ENCODE measurements around the gene ABCA10. TPM values are rescaled to one million over a fixed set of nuclear protein-coding genes. Genes with fewer than 3 reads are reported as not detected.

ABCA10 gene
- total RNA-seq, 1 donor from 2014 or later = 1.8 TPM

GRCh38 chr17:69103557-69104233 lies 124.9 kb downstream of the ABCA10 start:
- H3K27me3 Mint-ChIP-seq (ENCODE audit: unreplicated experiment) = no peaks in the 10 kb centered on the region
- TF ChIP-seq, protein P1, sequence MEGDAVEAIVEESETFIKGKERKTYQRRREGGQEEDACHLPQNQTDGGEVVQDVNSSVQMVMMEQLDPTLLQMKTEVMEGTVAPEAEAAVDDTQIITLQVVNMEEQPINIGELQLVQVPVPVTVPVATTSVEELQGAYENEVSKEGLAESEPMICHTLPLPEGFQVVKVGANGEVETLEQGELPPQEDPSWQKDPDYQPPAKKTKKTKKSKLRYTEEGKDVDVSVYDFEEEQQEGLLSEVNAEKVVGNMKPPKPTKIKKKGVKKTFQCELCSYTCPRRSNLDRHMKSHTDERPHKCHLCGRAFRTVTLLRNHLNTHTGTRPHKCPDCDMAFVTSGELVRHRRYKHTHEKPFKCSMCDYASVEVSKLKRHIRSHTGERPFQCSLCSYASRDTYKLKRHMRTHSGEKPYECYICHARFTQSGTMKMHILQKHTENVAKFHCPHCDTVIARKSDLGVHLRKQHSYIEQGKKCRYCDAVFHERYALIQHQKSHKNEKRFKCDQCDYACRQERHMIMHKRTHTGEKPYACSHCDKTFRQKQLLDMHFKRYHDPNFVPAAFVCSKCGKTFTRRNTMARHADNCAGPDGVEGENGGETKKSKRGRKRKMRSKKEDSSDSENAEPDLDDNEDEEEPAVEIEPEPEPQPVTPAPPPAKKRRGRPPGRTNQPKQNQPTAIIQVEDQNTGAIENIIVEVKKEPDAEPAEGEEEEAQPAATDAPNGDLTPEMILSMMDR (IDR thresholded peaks at IDR 0.05) = no peak
- no peak overlapping the region for H3K27ac Mint-ChIP-seq (ENCODE audit: unreplicated experiment)
- no peaks in the 10 kb centered on the region for H3K36me3 Mint-ChIP-seq (ENCODE audit: unreplicated experiment)
- no peak overlapping the region for H3K4me3 Mint-ChIP-seq (ENCODE audit: unreplicated experiment)
- no peaks in the 10 kb centered on the region for H3K4me1 Mint-ChIP-seq (ENCODE audit: unreplicated experiment)
- no peaks in the 10 kb centered on the region for H3K9me3 Mint-ChIP-seq (ENCODE audit: unreplicated experiment)
- no peak for DNase-seq (ENCODE audit: extremely low spot score, unreplicated experiment)

- Mint-ChIP-seq H3K4me3 (ENCODE audit: unreplicated experiment) (no peak overlapping the region), H3K9me3 (ENCODE audit: unreplicated experiment) (no peaks in the 10 kb centered on the region), H3K27me3 (ENCODE audit: unreplicated experiment) (no peaks in the 10 kb centered on the region), H3K4me1 (ENCODE audit: unreplicated experiment) (no peaks in the 10 kb centered on the region), H3K27ac (ENCODE audit: unreplicated experiment) (no peak overlapping the region), H3K36me3 (ENCODE audit: unreplicated experiment) (no peaks in the 10 kb centered on the region)
- no peak for DNase-seq (ENCODE audit: extremely low spot score, unreplicated experiment)
- TF ChIP-seq, protein P1 (IDR thresholded peaks at IDR 0.05) = no peak
Measured at GRCh38 chr17:69098625-69099024, 130.0 kb downstream of the ABCA10 start.

Small RNA genes lying within 50 kb of the gene (microRNA-seq; reads per million reads assigned to microRNA genes)
- gene MIR4524A (ENCODE audit: unreplicated experiment) = not detected
- gene MIR4524B (ENCODE audit: unreplicated experiment) = not detected

Other genes with a start within 250 kb of the ABCA10 start
- gene ABCA9, start 167.9 kb downstream of the ABCA10 start, total RNA-seq = 1.1 and 1.8 TPM in 2 replicates
- gene ABCA6, start 86.9 kb downstream of the ABCA10 start, total RNA-seq = 1.2 and 1.7 TPM in 2 replicates
- gene ABCA5, start 98.3 kb upstream of the ABCA10 start, total RNA-seq = 15.9 and 18.9 TPM in 2 replicates
- gene MAP2K6, start 185.9 kb upstream of the ABCA10 start, total RNA-seq = 2.8 TPM in 2 replicates

All from osteocyte (in vitro differentiated cells).